Lower lobe of right lung (tissue), 2 donors: Measurements from ENCODE around the gene TPTE2. TPM values are rescaled to one million over a fixed set of nuclear protein-coding genes. Genes with fewer than 3 reads are reported as not detected.

Experiments used
- ATAC-seq, 2 donors: fragments of 200-7000 bp; cut with Tn5 transposase; one replicate each; pipeline ENCODE4 v1.9.1; 2020 to 2022; ENCODE audit warnings: mild to moderate bottlenecking in 2 of 2, moderate library complexity in 2 of 2
- DNase-seq: peaks from one replicate; pipeline ENCODE4 v3.0.0-alpha.2; 2020
- H3K27ac ChIP-seq: fragments of 200-600 bp; one replicate; pipeline ENCODE4 v1.8.0; 2022
- H3K27me3 ChIP-seq: fragments of 200-600 bp; one replicate; pipeline ENCODE4 v1.8.0; 2022; ENCODE audit warnings: low read depth
- H3K36me3 ChIP-seq: fragments of 200-600 bp; one replicate; pipeline ENCODE4 v1.8.0; 2022; ENCODE audit warnings: mild to moderate bottlenecking
- H3K4me1 ChIP-seq: fragments of 200-600 bp; one replicate; pipeline ENCODE4 v1.8.0; 2022
- H3K4me3 ChIP-seq: fragments of 200-600 bp; one replicate; pipeline ENCODE4 v1.8.0; 2022; ENCODE audit warnings: mild to moderate bottlenecking
- H3K9me3 ChIP-seq: fragments of 200-600 bp; one replicate; pipeline ENCODE4 v1.8.0; 2022
- CTCF ChIP-seq: fragments of 200-600 bp; IDR thresholded peaks from one replicate; pipeline ENCODE4 v1.8.0; 2022; ENCODE audit warnings: antibody characterized with exemption, mild to moderate bottlenecking
- intact Hi-C: fragments of 100-400 bp; cut with DNase I; formaldehyde crosslinking; loops from one replicate; pipeline ENCODE4 v1.11.0; 2022
- total RNA-seq: library from RNA; stranded (reverse); fragmentation: NEBNext Ultra II Directional; extraction: Animal tissue kit (Norgen Biotek cat#: 25700); gene quantifications from one replicate; pipeline ENCODE4 v1.2.1, GENCODE V29; 2021
- donor health status: DM: no; HTN: yes; CAD: no; lungs with severe emphysema.

Gene TPTE2
- total RNA-seq, 1 donor from 2014 or later, result not detected

- intact Hi-C loops, result no loop called here
- ATAC-seq, result peak; percentile 85 to 91
Measured at GRCh38 chr13:19601749-19602725, 40.7 kb upstream of the TPTE2 start.

DNA sequence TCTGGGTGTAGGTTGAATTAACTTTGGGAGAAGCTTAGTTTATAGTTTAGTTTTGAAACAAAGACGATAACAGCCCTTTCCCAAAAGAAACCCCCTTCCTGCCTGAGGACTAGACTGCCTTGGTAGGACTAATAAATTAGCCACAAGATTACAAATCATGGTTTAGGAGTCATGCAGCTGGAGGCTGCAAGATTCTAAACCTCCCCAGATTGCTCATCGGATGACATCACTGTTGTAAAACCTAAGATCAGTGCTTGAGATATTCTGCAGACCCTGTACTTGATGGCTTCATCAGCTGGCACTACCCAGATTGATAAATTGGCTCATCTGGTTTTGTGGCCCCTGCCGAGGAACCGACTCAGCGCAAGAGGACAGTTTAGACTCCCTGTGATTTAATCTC, 36.2 kb upstream of the TPTE2 start:
- no peak for TF ChIP-seq CTCF
- intact Hi-C loops, result no loop called here
- Histone ChIP-seq H3K9me3 (no peaks in the 10 kb centered on the region), H3K27ac (no peak overlapping the region), H3K4me3 (no peak overlapping the region), H3K36me3 (no peaks in the 10 kb centered on the region), H3K4me1 (peaks cover 5% of the 10 kb centered on the region), H3K27me3 (peaks cover 25% of the 10 kb centered on the region)
- no peak for ATAC-seq
- DNase-seq, result no peak

More at GRCh38 chr13:19601749-19602725, 40.7 kb upstream of the TPTE2 start:
- no peak overlapping the region for H3K27ac ChIP-seq
- no peaks in the 10 kb centered on the region for H3K9me3 ChIP-seq
- DNase-seq, result peak; percentile 61
- H3K4me3 ChIP-seq, result peak overlapping the region; percentile 62
- peaks cover 30% of the 10 kb centered on the region for H3K27me3 ChIP-seq
- H3K4me1 ChIP-seq, result peaks cover 7% of the 10 kb centered on the region
- peak; percentile 29 for TF ChIP-seq CTCF
- no peaks in the 10 kb centered on the region for H3K36me3 ChIP-seq

DNA sequence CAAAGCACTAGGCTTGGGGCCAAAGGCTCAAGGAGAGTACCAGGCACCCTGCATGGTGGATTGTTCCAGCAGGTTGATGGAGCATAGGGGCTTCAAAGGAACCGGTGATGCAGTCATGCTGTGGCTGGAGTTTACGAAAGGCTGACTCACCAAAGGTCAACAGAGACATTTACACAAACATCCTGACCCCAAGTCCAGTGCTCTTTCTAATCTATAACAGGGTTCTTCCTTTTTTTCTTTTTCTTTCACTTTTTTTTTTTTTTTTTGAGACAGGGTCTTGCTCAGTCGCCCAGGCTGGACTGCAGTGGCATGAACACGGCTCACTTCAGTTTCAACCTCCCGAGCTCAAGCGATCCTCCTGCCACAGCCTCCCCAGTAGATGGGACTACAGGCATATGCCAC, 35.6 kb upstream of the TPTE2 start:
- ATAC-seq (no peak), DNase-seq (no peak)
- Histone ChIP-seq H3K36me3 (no peaks in the 10 kb centered on the region), H3K27ac (no peak overlapping the region), H3K27me3 (peaks cover 19% of the 10 kb centered on the region), H3K9me3 (no peaks in the 10 kb centered on the region), H3K4me1 (no peaks in the 10 kb centered on the region), H3K4me3 (no peak overlapping the region)
- TF ChIP-seq CTCF, result no peak
- intact Hi-C loops, result no loop called here

DNA sequence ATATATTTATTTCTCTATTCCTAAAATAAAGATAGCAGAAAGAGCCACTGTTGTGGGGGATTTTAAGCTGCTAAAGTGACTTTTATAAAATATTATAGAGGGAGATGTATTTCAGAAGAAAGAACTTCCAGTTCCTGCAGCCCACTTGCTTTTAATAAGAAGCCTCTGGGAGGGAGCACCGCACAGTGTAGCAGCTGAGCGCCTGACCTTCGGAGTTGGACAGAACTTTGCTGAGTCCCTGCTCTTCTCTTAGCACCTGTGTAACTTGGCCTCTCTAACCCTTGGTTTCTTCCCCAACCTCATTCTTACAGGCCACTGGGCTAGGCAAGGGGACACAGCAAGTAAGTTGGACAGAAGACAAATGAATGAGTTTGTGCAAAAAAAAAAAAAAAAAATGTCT, 34.8 kb upstream of the TPTE2 start:
- H3K9me3 ChIP-seq, result no peaks in the 10 kb centered on the region
- H3K27ac ChIP-seq, result no peak overlapping the region
- no peak for TF ChIP-seq CTCF
- H3K4me3 ChIP-seq, result no peak overlapping the region
- DNase-seq, result no peak
- no peak for ATAC-seq
- H3K27me3 ChIP-seq, result peaks cover 11% of the 10 kb centered on the region
- no peaks in the 10 kb centered on the region for H3K36me3 ChIP-seq
- H3K4me1 ChIP-seq, result no peaks in the 10 kb centered on the region
- intact Hi-C loops, result no loop called here

GRCh38 chr13:19592657-19593180, 31.4 kb upstream of the TPTE2 start:
- ATAC-seq (no peak), DNase-seq (no peak)
- Histone ChIP-seq H3K9me3 (no peaks in the 10 kb centered on the region), H3K4me3 (no peak overlapping the region), H3K27me3 (peaks cover 4% of the 10 kb centered on the region), H3K36me3 (no peaks in the 10 kb centered on the region), H3K27ac (no peak overlapping the region), H3K4me1 (no peaks in the 10 kb centered on the region)
- intact Hi-C loops, result no loop called here
- TF ChIP-seq CTCF, result no peak
